Measurements from ENCODE around the gene TYSND1. TPM values are rescaled to one million over a fixed set of nuclear protein-coding genes. Genes with fewer than 3 reads are reported as not detected.
"Not testable (repeated sequence)": the region's sequence is repeated elsewhere in the genome, so short reads cannot be mapped to it uniquely, and the experiment has no call there.

The TYSND1 gene, protein sequence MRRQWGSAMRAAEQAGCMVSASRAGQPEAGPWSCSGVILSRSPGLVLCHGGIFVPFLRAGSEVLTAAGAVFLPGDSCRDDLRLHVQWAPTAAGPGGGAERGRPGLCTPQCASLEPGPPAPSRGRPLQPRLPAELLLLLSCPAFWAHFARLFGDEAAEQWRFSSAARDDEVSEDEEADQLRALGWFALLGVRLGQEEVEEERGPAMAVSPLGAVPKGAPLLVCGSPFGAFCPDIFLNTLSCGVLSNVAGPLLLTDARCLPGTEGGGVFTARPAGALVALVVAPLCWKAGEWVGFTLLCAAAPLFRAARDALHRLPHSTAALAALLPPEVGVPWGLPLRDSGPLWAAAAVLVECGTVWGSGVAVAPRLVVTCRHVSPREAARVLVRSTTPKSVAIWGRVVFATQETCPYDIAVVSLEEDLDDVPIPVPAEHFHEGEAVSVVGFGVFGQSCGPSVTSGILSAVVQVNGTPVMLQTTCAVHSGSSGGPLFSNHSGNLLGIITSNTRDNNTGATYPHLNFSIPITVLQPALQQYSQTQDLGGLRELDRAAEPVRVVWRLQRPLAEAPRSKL
- 21.0 TPM for polyA plus RNA-seq

DNA sequence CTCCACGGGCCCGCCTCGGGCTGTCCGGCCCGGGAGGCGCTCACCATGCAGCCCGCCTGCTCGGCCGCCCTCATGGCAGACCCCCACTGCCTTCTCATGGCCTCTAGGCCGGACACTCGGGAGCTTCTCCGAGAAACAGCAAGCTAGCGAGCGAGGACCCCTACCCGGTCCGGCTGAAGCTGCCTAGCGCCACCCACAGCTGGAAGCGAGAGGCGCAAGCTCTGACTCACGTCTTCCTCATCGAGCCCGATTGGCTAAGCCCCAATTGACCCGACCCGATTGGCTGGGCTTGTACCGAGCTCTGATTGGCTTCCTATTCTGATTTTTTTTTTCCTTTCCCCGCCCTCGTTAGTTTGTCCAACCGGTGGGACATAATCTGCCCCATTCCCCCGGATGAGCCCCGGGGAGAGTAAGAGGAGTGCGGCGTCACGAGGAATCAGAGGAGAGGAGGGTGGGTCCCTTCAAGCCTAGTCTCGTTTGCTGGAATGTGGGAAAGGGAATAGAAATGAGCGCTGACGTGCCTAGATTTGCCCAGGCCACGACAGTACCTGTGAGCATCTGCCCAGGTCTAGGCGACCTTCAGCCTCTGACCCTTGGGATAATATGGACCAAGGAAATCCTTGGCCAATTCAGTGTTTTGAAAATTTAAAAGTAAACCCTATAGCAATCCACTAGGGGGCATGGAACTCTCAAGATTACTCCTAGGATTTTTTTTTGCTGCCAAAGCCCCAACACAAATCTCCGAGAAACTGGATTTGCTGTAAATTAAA lies at the start of gene TYSND1:
TSS of gene TYSND1 (minus strand) at position 212 of the 770 bp plus-strand sequence. CDS start at position 98, 114 bp downstream.
- Mint-ChIP-seq H3K4me3 (peak within 1 kb of the TSS; percentile 90 to 96 (median 96)), H3K27ac (peak within 1 kb of the TSS; percentile 95 to 97 (median 96)), H3K27me3 (no peaks in the 10 kb centered on the region), H3K9me3 (no peaks in the 10 kb centered on the region), H3K4me1 (peaks cover 6 to 25% (median 20%) of the 10 kb centered on the region in 3 donors), H3K36me3 (peaks cover 2% of the 10 kb centered on the region)

GRCh38 chr10:70193391-70193844 lies 46.9 kb upstream of the TYSND1 start:
- Mint-ChIP-seq H3K27me3 (no peaks in the 10 kb centered on the region), H3K36me3 (no peaks in the 10 kb centered on the region), H3K9me3 (peaks cover 0 to 2% (median 0%) of the 10 kb centered on the region in 3 donors), H3K4me1 (no peaks in the 10 kb centered on the region), H3K4me3 (no peak overlapping the region), H3K27ac (no peak overlapping the region)

DNA sequence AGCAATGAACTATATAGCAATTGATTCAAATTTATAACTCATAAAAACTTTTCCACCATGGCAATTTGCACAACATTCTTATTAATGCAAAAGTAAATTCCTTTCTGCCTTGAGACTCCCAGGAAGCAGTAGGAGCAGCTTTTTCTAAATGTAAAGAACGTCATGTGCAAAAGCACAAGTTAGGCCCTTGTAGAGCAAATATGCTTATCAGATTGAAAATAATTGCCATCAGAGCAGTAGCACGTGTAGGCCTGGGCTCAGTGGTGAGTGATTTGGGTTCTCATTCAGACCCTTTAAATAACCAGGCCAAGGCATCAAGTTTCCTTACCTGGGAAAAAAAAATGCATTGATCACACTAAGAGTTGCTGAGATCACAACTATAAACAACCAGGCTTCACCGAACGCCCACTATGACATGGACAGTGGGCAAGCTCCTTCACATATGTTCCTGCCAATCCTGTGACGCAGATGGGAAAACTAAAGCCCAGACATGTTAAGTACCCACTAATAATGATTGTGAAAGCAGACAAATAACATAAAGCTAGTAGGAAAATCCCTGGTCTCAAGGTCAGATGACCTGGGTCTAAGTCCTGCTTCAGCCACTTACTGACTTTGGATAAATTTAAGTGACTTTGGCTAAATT lies 45.9 kb upstream of the TYSND1 start:
- Mint-ChIP-seq H3K27ac (no peak overlapping the region), H3K9me3 (no peaks in the 10 kb centered on the region), H3K36me3 (no peaks in the 10 kb centered on the region), H3K4me3 (no peak overlapping the region), H3K27me3 (no peaks in the 10 kb centered on the region), H3K4me1 (no peaks in the 10 kb centered on the region)

- H3K27me3 Mint-ChIP-seq, result no peaks in the 10 kb centered on the region
- no peaks in the 10 kb centered on the region for H3K9me3 Mint-ChIP-seq
- H3K4me3 Mint-ChIP-seq, result no peak overlapping the region
- no peak overlapping the region for H3K27ac Mint-ChIP-seq
- no peaks in the 10 kb centered on the region for H3K4me1 Mint-ChIP-seq
- no peaks in the 10 kb centered on the region for H3K36me3 Mint-ChIP-seq
These were observed 45.4 kb upstream of the TYSND1 start for GRCh38 chr10:70191972-70192305.

- Mint-ChIP-seq H3K4me3 (no peak overlapping the region), H3K27me3 (no peaks in the 10 kb centered on the region), H3K27ac (no peak overlapping the region), H3K9me3 (no peaks in the 10 kb centered on the region), H3K36me3 (no peaks in the 10 kb centered on the region), H3K4me1 (no peaks in the 10 kb centered on the region)
These were observed 44.9 kb upstream of the TYSND1 start for GRCh38 chr10:70191161-70191971.

DNA sequence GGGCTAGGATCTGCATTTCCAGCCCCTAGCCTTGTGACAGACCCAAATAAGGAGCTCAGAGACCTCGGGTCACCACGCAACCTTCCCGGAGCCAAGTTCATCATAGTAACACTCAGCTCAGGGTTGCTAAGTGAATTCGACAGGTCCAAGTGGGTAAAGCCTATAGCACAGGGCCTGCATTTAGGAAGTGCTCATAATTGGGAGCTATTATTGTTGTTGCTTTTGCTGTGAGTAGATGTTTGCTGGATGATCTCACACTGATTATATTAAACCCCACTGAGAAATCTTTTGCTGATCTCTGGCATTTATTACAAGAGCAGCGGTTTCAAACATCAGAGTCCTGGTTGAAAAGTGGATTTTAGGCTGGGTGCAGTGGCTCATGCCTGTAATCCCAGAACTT lies 44.1 kb upstream of the TYSND1 start:
- no peaks in the 10 kb centered on the region for H3K27me3 Mint-ChIP-seq
- no peaks in the 10 kb centered on the region for H3K9me3 Mint-ChIP-seq
- no peaks in the 10 kb centered on the region for H3K36me3 Mint-ChIP-seq
- H3K4me3 Mint-ChIP-seq, result no peak overlapping the region
- no peaks in the 10 kb centered on the region for H3K4me1 Mint-ChIP-seq
- no peak overlapping the region for H3K27ac Mint-ChIP-seq

GRCh38 chr10:70190102-70190501 lies 43.6 kb upstream of the TYSND1 start:
- no peak overlapping the region for H3K4me3 Mint-ChIP-seq
- H3K4me1 Mint-ChIP-seq, result no peaks in the 10 kb centered on the region
- peak overlapping the region in 1 of 3 donors; percentile 83 for H3K27ac Mint-ChIP-seq
- no peaks in the 10 kb centered on the region for H3K36me3 Mint-ChIP-seq
- no peaks in the 10 kb centered on the region for H3K9me3 Mint-ChIP-seq
- H3K27me3 Mint-ChIP-seq, result no peaks in the 10 kb centered on the region

GRCh38 chr10:70188768-70189167 lies 42.3 kb upstream of the TYSND1 start:
- Mint-ChIP-seq H3K9me3 (no peaks in the 10 kb centered on the region), H3K27ac (no peak overlapping the region), H3K4me3 (no peak overlapping the region), H3K36me3 (no peaks in the 10 kb centered on the region), H3K27me3 (peaks cover 2% of the 10 kb centered on the region), H3K4me1 (no peaks in the 10 kb centered on the region)

DNA sequence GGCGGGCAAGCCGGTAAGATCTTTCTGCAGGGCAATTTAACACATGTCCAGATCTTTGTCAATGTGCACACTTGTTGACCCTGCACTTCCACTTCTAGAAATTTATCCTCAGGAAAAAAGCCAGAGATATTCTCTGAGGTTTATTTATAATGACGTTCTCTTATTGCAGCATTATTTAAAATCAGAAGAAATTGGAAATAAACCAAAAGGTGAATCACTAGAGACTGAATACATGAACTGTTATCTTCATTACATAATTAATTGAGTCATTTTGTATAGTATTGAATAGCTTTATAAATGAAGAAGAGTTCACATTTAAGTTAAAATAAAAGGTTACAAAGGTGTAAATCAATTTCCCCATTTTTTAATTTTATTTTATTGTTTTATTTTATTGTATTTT lies 40.1 kb upstream of the TYSND1 start:
- no peak overlapping the region for H3K4me3 Mint-ChIP-seq
- H3K27me3 Mint-ChIP-seq, result peaks cover 4% of the 10 kb centered on the region
- no peaks in the 10 kb centered on the region for H3K4me1 Mint-ChIP-seq
- H3K9me3 Mint-ChIP-seq, result no peaks in the 10 kb centered on the region
- no peak overlapping the region for H3K27ac Mint-ChIP-seq
- H3K36me3 Mint-ChIP-seq, result no peaks in the 10 kb centered on the region

- Mint-ChIP-seq H3K27me3 (peaks cover 4% of the 10 kb centered on the region), H3K36me3 (no peaks in the 10 kb centered on the region), H3K4me1 (no peaks in the 10 kb centered on the region), H3K4me3 (no peak overlapping the region), H3K9me3 (no peaks in the 10 kb centered on the region), H3K27ac (no peak overlapping the region)
These were observed 39.6 kb upstream of the TYSND1 start for GRCh38 chr10:70186090-70186489.

GRCh38 chr10:70183304-70183703 lies 36.8 kb upstream of the TYSND1 start:
- Mint-ChIP-seq H3K4me1 (no peaks in the 10 kb centered on the region), H3K27ac (peak overlapping the region in 1 of 3 donors; percentile 63), H3K4me3 (no peak overlapping the region), H3K27me3 (peaks cover 5% of the 10 kb centered on the region), H3K36me3 (no peaks in the 10 kb centered on the region), H3K9me3 (peaks cover 0 to 3% (median 0%) of the 10 kb centered on the region in 3 donors)

DNA sequence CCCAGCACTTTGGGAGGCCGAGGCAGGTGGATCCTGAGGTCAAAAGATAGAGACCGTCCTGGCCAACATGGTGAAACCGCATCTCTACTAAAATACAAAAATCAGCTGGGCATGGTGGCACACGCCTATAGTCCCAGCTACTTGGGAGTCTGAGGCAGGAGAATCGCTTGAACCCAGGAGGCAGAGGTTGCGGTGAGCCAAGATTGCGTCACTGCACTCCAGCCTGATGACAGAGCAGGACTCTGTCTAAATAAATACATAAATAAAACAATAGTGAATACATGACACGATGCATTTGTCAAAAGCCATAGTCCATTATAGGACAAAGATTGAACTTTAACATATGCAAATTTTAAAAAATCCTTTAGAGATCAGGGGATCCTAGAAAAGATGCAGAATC lies 32.7 kb upstream of the TYSND1 start:
- H3K4me3 Mint-ChIP-seq, H3K27me3 Mint-ChIP-seq, H3K4me1 Mint-ChIP-seq, H3K27ac Mint-ChIP-seq, H3K9me3 Mint-ChIP-seq, H3K36me3 Mint-ChIP-seq: not testable (repeated sequence)

GRCh38 chr10:70178139-70178725 lies 31.7 kb upstream of the TYSND1 start:
- Mint-ChIP-seq H3K9me3 (peaks cover 0 to 3% (median 0%) of the 10 kb centered on the region in 3 donors), H3K4me3 (no peak overlapping the region), H3K27ac (no peak overlapping the region), H3K4me1 (peaks cover 0 to 7% (median 7%) of the 10 kb centered on the region in 3 donors), H3K36me3 (no peaks in the 10 kb centered on the region), H3K27me3 (peaks cover 2% of the 10 kb centered on the region)

DNA sequence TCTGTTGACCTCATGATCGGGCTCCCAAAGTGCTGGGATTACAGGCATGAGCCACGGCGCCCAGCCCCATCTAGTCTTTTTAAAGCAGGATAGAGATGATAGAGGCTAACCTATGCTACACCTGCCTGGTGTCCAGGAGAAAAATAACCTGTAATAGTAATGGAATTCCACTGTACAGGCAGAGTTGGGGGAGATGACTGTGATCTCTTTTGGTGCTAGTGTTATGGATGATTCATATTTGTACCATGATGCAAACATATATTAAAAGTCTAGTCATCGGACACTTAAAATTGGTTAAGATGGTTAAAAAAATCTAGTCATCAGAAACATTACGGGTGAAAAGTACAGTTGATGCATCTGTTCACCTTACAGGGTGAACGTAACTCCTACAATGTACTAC lies 29.9 kb upstream of the TYSND1 start:
- Mint-ChIP-seq H3K4me3 (no peak overlapping the region), H3K27me3 (peaks cover 2% of the 10 kb centered on the region), H3K36me3 (no peaks in the 10 kb centered on the region), H3K9me3 (peaks cover 0 to 3% (median 0%) of the 10 kb centered on the region in 3 donors), H3K27ac (no peak overlapping the region), H3K4me1 (peaks cover 0 to 7% (median 7%) of the 10 kb centered on the region in 3 donors)

Measured in IgD-negative memory B cell (primary cell).